HEK293T (cell line): ENCODE measurements around the gene CELF4.

Experiments
- BHLHE40 ChIP-seq: fragments of 450-650 bp; IDR thresholded peaks from 2 replicates; pipeline ENCODE4 v1.6.1; 2016; ENCODE audit warnings: mild to moderate bottlenecking, moderate library complexity, borderline replicate concordance
- FOXK2 ChIP-seq: fragments of 450-650 bp; IDR thresholded peaks from 2 replicates; pipeline ENCODE4 v1.6.1; 2016; ENCODE audit warnings: mild to moderate bottlenecking
- FOXM1 ChIP-seq: fragments of 450-650 bp; IDR thresholded peaks from 2 replicates; pipeline ENCODE4 v1.6.1; 2017; ENCODE audit warnings: mild to moderate bottlenecking, borderline replicate concordance
- TARDBP ChIP-seq: fragments of 450-650 bp; IDR thresholded peaks from 2 replicates; pipeline ENCODE4 v1.6.1; 2016
- ZNF384 ChIP-seq: fragments of 450-650 bp; IDR thresholded peaks from 2 replicates; pipeline ENCODE4 v1.6.1; 2016

DNA sequence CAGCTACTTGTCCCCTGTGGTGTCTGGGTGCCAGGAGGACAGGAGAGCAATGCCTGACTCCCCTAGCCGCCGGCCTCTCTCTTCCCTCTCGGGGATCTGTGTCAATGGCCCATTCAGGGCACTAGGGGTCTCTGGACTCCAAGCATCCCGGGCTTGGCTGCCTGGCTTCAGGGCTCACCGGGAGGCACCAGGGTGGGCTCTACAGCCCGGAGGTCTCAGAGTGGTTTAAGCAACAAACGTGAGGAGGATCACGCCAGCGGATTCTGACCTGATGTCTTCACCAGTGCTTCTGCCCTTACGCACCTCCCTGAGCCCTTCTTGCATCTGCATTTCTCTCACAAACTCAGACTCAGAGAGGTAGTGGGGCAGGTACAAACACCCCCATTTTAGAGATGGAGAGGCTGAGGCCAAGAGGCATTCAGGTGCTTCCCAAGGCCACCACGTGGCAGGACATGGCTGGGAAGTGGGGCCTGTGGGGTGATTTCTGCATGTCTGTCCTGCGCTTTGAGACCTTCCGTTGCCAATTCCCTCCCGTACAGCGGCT lies 243.0 kb downstream of the CELF4 start:
- TF ChIP-seq BHLHE40 (no peak), FOXM1 (no peak), ZNF384 (no peak), FOXK2 (no peak), TARDBP (no peak)
